ENCODE measurements around the gene KLHL14.

KLHL14 gene

DNA sequence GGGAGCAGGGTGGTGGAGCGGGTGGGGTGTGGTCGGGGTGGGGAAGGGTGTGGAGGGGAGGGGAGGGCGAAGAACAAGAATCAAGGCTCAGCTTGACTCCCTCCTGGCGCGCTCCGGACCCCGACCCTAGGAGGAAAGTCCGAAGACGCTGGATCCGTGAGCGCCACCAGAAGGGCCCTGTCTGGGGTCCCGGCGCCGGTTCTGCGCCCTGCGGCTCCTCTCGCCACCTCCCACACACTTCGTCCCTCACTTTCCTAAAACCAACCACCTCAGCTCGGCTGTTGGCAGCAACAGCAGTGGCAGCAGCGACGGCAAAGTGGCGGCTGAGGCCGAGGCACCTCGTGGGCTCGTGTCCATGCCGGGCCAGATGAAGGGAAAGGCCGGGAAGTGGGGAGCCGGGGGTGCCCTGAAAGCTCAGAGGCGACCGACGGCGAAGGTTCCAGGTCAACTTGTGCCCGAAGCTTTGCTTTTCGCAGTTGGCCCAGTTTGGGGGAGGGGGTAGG lies 2.1 kb downstream of the KLHL14 start:
- DNase-seq (ENCODE audit: low spot score), result no peak

DNA sequence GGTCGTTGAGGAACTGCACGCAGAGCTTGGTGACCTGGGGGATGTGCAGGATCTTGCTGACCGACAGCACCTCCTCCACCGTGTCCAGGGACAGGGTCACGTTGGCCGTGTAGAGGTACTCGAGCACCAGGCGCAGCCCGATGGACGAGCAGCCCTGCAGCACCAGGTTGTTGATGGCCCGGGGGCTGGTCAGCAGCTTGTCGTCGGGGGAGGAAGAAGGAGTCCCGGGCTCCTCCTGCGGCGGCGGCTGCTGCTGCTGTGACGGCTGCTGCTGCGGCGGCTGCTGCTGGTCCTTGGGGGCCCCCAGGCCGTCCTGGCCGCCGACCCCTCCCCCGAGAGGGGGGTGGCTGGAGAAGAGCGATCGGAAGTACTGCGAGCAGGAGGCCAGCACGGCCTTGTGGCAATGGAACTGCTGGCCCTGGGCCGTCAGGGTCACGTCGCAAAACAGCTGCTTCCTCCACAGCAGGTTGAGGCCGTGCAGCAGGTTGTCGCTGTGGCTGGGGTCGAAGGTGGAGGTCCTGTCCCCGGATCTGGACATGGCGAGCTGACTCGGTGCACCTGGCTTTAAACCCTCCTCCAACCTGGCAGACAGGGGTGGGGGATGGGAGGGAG lies 2.7 kb downstream of the KLHL14 start:
- DNase-seq (ENCODE audit: low spot score), result peak; percentile 5

DNA sequence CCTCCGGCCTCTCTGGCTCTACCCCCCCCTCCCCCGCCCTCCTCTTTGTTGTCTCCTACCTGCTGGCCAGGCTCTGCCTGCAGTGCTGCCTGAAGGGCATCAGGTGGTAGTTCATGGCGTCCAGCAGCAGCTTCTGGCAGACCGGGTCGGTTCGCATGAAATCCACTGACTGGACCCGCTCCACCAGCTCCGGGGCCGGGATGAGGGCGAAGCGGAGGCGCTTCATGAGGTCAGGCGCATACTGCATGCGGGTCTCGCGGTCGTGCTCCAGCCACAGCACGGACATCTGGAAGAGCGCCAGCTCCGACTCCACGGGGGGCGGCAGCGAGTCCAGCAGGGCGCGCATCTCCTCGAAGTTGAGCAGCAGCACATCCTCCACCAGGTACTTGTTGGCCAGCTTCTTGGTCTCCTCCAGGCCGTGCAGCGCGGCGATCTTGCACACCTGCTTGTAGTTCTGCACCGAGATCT lies 3.2 kb downstream of the KLHL14 start:
- DNase-seq (ENCODE audit: low spot score), result no peak

DNA sequence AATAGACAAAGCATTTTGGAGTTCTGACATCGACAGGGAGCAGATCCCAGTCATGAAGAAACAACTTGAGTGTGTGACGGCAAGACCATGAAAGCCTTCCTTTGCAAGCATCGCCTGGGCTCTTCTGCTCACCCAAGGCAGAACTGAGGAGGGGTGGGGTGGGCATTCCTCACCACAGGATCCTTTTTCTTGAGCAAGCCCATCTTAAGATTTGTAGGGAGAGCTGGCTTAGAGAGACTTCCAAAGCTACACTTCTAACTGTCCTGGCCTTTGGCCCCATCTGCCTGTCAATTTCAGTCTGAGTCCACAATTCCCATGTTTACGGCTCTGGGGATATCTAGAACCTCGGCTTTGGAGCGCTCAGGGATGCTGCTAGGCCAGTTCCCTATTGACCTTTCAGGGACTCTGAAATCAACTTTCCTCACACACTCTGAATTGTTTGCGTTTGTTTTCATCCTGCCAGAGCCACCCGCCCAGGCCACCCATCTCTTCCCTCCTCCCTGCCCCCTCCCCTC lies 3.7 kb downstream of the KLHL14 start:
- DNase-seq (ENCODE audit: low spot score), result no peak

DNA sequence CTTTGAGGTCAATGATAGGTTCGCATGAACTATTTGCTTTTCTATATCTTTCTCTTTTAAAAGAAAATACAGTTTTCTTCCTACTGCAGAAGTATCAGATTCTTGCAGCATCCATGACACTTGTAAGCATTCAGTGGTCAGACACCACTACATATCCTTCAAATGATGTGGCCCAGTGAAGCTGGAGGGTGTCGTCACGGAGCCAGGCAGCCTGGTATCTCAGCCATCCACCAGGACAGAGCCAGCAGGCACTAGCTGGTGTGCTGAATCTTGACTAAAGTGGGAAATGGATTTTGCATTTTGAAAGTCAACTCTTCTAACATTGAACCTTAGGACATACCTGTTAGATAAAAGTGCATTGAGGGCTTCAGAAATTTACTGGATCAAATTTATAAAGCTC lies 5.4 kb downstream of the KLHL14 start:
- no peak for DNase-seq (ENCODE audit: low spot score)

DNA sequence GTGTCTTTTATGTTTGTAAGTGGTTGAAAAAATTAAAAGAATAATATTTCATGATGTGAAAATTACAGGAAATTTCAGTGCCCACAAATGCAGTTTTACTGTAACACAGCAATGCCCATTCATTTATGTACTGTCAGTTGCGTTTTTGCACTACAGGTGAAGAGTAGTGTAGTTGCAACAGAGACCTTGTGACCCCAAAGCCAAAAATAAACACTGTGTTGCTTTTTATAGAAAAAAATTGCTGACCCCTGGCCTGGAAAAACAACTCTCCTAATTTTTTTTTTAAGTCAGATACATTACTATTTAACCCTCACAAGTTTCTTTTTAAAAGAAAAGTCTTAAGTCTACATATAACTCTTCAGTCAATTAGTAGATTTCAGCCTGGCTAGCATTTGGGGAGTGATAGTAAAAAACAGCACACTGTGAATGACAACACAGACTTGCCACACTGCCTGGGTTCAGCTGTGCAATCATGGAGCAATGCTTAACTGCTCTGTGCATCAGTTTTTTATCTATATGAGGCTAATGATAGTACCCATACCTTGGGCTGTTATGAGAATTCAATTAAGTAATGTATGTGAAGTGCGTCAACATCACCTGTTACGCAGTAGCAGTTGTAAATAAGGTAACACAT lies 8.1 kb downstream of the KLHL14 start:
- DNase-seq (ENCODE audit: low spot score), result no peak

GRCh38 chr18:32763293-32763692 lies 9.5 kb downstream of the KLHL14 start:
- DNase-seq (ENCODE audit: low spot score), result no peak

- DNase-seq (ENCODE audit: low spot score), result no peak
Observed at GRCh38 chr18:32761231-32761630, 11.6 kb downstream of the KLHL14 start.

DNA sequence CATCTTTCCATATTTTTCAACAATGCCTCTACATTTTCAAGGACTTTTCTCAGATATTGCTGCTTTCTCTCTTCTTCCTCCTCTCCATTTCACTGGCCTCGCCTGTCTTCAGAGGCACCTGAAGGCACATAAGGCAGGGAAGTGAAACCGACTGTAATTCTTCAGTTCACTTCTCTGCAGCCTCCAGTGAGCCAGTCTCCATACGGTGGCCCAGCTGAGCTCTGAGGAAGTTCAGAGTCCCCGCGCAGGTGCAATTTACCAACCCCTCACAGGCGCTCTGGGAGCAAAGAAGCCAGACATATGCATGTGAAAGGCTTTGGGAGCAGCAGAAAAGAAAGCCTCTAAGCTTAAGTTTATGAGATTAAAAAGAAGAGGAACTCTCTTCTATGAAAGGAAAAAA lies 12.4 kb downstream of the KLHL14 start:
- DNase-seq (ENCODE audit: low spot score), result no peak

- no peak for DNase-seq (ENCODE audit: low spot score)
Observed at GRCh38 chr18:32759611-32760167, 13.1 kb downstream of the KLHL14 start.

- DNase-seq (ENCODE audit: low spot score), result no peak
Observed at GRCh38 chr18:32754508-32755263, 18.1 kb downstream of the KLHL14 start.

- DNase-seq (ENCODE audit: low spot score), result no peak
Observed at GRCh38 chr18:32753656-32754260, 19.1 kb downstream of the KLHL14 start.

GRCh38 chr18:32750328-32750727 lies 22.5 kb downstream of the KLHL14 start:
- no peak for DNase-seq (ENCODE audit: low spot score)

- DNase-seq (ENCODE audit: low spot score), result no peak
Observed at GRCh38 chr18:32749809-32750208, 23.0 kb downstream of the KLHL14 start.

- no peak for DNase-seq (ENCODE audit: low spot score)
Observed at GRCh38 chr18:32742579-32742978, 30.2 kb downstream of the KLHL14 start.

DNA sequence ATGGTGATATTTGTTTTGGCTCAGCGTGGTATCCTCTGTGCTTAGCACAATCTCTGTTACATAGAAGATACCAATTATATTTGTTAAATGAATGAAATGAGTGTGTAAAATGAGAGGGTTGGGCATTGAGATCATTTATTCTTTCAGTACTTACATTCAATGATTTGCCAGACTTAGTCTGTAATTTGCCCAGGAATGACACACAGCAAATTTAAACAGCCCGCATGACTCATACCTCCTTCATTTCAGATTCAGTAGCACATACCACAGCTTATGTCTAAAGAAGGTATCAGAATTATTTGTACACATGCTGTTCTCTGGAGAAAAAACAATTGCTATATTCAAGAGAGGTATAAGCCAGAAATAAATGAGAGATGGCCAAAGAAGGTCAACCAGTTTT lies 37.0 kb downstream of the KLHL14 start:
- no peak for DNase-seq (ENCODE audit: low spot score)

GRCh38 chr18:32734442-32734841 lies 38.4 kb downstream of the KLHL14 start:
- DNase-seq (ENCODE audit: low spot score), result no peak

GRCh38 chr18:32732165-32732564 lies 40.7 kb downstream of the KLHL14 start:
- DNase-seq (ENCODE audit: low spot score), result no peak

GRCh38 chr18:32730620-32731091 lies 42.2 kb downstream of the KLHL14 start:
- no peak for DNase-seq (ENCODE audit: low spot score)

DNA sequence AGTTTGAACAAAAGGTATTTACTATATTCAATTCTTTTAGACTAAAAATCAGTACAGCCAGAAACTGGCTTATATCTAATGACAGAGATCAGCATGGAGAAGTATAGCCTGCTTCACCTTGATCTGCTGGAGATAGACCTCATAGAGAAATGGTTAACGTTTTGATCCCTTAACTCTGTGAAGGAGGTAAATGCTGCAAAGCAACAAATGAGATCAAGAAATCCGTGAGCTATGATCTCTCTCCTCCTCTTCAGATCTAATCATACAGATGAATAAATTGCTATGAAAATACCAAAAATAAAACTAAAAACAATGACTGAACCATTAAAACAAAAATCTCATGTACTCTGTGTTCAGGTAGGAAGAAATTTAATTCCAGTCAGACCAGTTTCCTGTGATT lies 42.8 kb downstream of the KLHL14 start:
- no peak for DNase-seq (ENCODE audit: low spot score)

DNA sequence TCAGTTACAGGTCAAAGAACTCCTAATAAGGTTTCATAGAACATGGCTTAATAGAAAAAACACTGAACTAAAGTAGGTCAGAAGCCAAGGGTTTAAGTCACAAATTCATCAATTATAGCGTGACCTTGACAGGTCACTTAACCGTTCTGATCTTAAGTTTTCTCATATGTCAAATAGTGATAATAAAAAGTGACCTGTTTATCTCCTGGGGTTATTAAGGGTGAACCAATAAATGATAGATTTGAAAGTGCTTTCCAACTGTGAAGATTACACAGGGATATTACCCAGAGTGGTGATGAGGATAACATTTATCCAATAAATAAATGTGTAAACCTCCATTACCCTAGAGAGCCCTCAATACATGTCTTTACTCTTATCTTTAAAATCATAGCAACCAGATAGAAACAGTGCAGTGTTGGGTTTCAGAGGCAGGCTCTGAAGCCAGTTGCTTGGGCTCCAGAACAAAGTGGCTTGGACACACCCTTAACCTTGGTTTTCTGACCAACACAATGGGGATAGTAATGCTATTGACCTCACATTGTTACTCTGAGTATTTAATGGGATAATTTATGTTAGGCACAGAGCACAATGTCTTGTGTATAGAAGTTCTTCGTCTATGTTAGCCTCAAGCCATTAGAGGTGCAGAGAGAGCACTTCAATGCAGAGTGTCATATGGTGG lies 48.6 kb downstream of the KLHL14 start:
- no peak for DNase-seq (ENCODE audit: low spot score)
